Cardiac muscle cell (in vitro differentiated cells and primary cell): Measurements from ENCODE around the gene MPP3. TPM values are rescaled to one million over a fixed set of nuclear protein-coding genes. Genes with fewer than 3 reads are reported as not detected.

Experiments used
- DNase-seq, 2 donors: peaks; one replicate each; pipeline versions ENCODE4 v3.0.0 to v3.0.0-alpha.2; 2010 to 2017; ENCODE audit warnings: low read depth in 1 of 2, low spot score in 1 of 2
- H3K27ac ChIP-seq: fragments of 200-600 bp; sonication (generic); 2 replicates; pipeline ENCODE4 v1.5.1; 2016
- H3K27me3 ChIP-seq: fragments of 200-600 bp; sonication (generic); 2 replicates; pipeline ENCODE4 v1.6.0; 2016; ENCODE audit warnings: control low read depth
- H3K36me3 ChIP-seq: fragments of 200-600 bp; sonication (generic); 2 replicates; pipeline ENCODE4 v1.5.1; 2016; ENCODE audit warnings: control low read depth
- H3K4me1 ChIP-seq: fragments of 200-600 bp; sonication (generic); 2 replicates; pipeline ENCODE4 v1.8.1; 2017; ENCODE audit warnings: low read depth, mild to moderate bottlenecking, mixed run types
- H3K4me3 ChIP-seq: fragments of 200-600 bp; sonication (generic); 2 replicates; pipeline ENCODE4 v1.5.1; 2016; ENCODE audit warnings: mild to moderate bottlenecking
- H3K9me3 ChIP-seq: fragments of 200-600 bp; sonication (generic); 2 replicates; pipeline ENCODE4 v1.5.1; 2017; ENCODE audit warnings: low read depth, mild to moderate bottlenecking, control low read depth
- polyA plus RNA-seq: library from polyadenylated mRNA; unstranded; fragments of >200 nt; fragmentation: Nextera tagmentation; extraction: Ambion mirVana; gene quantifications from 2 replicates; pipeline ENCODE4 v1.2.1, GENCODE V29; 2016
- total RNA-seq: library from RNA; depleted of rRNA; stranded (reverse); fragments of >200 nt; gene quantifications from 2 replicates; pipeline ENCODE4 v1.2.3, GENCODE V29; 2016
- TF ChIP-seq, protein P1 (sequence below): IDR thresholded peaks from 2 replicates; pipeline ENCODE4 v1.5.1; 2012; ENCODE audit warnings: low read depth, mild to moderate bottlenecking, low read length

Gene MPP3
- total and polyA plus RNA-seq, 2 experiments from 2014 or later: 5.3 to 7.6 TPM

DNA sequence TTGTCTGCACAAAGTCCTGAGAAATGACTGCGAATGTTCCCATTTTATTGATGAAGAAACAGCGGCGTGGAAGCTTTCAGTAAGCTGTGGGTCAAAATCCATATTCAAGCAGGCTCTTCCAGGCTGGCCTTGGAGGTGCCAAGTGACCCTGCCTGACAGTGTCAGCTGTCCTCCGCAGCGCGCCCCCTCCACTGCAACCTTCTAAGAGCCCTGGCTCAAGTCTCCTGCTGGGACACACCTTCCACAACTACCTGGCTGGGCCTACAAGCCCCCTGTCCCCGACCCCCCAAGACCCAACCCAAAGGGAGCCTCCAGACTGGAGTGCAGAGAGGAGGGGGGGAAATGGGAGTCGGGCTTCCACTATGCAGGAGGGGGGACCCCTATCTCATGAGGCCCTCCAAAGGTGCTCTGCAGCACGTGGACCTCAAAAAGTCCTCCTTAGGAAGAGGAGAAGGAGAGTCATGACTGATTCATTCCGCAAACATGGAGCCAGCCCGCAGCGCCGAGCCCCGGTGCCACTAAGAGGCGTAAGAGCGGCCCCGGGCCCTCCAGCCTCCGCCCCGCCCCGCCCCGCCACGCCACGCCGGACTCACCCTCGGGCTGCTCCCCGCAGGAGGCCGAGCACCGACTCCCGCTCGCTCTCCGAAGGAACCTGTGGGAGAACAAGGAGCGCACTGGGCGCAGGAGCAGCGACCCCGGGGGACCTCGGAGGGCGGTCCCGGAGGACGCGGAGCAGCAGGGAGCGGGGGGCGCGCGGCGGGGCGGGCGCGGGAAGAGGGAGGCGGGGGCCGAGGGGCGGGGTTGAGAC, 574 bp downstream of the MPP3 start:
- Histone ChIP-seq H3K27me3 (no peaks in the 10 kb centered on the region), H3K9me3 (no peaks in the 10 kb centered on the region), H3K4me3 (peak overlapping the region; percentile 63), H3K36me3 (no peaks in the 10 kb centered on the region), H3K27ac (no peak overlapping the region), H3K4me1 (peaks cover 9% of the 10 kb centered on the region)
- TF ChIP-seq, protein P1, sequence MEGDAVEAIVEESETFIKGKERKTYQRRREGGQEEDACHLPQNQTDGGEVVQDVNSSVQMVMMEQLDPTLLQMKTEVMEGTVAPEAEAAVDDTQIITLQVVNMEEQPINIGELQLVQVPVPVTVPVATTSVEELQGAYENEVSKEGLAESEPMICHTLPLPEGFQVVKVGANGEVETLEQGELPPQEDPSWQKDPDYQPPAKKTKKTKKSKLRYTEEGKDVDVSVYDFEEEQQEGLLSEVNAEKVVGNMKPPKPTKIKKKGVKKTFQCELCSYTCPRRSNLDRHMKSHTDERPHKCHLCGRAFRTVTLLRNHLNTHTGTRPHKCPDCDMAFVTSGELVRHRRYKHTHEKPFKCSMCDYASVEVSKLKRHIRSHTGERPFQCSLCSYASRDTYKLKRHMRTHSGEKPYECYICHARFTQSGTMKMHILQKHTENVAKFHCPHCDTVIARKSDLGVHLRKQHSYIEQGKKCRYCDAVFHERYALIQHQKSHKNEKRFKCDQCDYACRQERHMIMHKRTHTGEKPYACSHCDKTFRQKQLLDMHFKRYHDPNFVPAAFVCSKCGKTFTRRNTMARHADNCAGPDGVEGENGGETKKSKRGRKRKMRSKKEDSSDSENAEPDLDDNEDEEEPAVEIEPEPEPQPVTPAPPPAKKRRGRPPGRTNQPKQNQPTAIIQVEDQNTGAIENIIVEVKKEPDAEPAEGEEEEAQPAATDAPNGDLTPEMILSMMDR: no peak
- DNase-seq: peak; percentile 54 to 68

DNA sequence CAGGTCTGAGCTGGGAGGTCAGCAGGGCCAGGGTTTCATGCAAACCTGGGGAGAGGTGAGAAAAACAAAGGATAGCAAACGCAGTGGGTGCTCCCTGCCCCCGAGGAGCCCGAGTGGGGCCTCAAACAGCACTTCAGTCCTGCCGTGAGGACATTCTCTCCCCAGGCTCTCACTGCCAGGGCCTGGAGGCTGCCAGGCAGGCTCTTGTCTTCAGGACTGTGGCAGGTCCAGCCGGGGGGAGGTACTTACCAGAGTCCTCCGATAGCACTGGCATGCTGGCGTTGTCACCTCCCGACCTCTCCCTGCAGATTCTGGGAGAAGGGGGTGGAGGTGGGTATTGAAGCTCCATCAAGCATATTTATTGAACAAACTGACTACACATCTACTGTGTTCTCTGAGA, 1.3 kb downstream of the MPP3 start:
- H3K9me3 ChIP-seq: no peaks in the 10 kb centered on the region
- no peaks in the 10 kb centered on the region for H3K36me3 ChIP-seq
- peaks cover 9% of the 10 kb centered on the region for H3K4me1 ChIP-seq
- H3K4me3 ChIP-seq: no peak overlapping the region
- peak in 1 of 2 donors; percentile 67 for DNase-seq
- TF ChIP-seq, protein P1: no peak
- H3K27me3 ChIP-seq: no peaks in the 10 kb centered on the region
- no peak overlapping the region for H3K27ac ChIP-seq

DNA sequence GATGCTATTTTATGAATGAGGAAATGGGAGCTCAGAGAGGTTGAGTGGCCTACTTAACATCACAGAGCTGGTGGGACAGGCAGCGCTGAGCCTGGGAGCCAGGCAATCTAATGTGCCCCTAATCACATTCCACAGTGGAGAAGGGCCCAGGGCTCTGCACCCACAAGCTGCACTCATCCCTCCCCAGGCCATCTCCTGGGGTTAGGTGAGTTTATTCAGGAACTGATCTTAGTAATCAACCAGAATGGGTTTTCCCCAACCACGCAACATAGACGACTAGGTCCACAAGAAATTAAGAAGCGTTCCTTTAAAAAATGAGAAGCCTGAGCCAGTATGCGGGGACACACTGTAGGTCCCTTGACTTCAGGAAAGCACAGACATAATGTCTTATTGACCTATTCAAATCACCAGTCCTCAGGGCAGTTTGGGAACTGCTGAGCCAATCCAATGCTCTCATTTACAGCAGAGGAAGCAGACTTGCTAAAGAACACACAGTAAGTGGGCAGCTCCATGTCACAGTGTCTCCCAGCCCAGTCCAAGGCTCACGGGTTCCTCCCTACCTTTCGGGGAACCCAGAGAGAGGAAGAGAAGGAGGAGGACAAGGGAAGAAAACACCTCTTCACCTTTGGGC, 2.3 kb downstream of the MPP3 start:
- H3K27me3 ChIP-seq: no peaks in the 10 kb centered on the region
- peaks cover 9% of the 10 kb centered on the region for H3K4me1 ChIP-seq
- TF ChIP-seq, protein P1: no peak
- no peak overlapping the region for H3K4me3 ChIP-seq
- H3K9me3 ChIP-seq: no peaks in the 10 kb centered on the region
- no peaks in the 10 kb centered on the region for H3K36me3 ChIP-seq
- DNase-seq: no peak
- no peak overlapping the region for H3K27ac ChIP-seq

DNA sequence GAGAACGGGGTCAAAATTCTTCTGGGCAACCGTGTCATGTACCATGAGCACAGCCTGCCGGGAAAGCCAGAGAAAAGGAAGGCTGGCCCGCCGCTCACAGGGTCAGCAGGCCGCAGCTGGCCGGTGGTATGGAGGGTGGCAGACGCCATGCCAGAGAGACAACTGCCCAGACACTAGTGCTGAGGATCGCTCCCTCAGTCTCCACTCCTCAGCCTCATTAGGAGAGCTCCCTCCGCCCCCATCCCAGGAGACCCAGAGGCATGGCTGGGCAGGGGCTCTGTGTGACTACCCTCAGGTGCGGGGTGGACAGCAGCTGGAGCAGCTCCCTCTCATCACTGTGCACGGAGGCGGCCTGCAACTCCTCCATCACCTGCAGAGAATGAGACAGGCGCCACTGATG, 3.2 kb downstream of the MPP3 start:
- TF ChIP-seq, protein P1: no peak
- Histone ChIP-seq H3K4me3 (no peak overlapping the region), H3K4me1 (peaks cover 9% of the 10 kb centered on the region), H3K27ac (no peak overlapping the region), H3K36me3 (no peaks in the 10 kb centered on the region), H3K27me3 (no peaks in the 10 kb centered on the region), H3K9me3 (no peaks in the 10 kb centered on the region)
- no peak for DNase-seq

DNA sequence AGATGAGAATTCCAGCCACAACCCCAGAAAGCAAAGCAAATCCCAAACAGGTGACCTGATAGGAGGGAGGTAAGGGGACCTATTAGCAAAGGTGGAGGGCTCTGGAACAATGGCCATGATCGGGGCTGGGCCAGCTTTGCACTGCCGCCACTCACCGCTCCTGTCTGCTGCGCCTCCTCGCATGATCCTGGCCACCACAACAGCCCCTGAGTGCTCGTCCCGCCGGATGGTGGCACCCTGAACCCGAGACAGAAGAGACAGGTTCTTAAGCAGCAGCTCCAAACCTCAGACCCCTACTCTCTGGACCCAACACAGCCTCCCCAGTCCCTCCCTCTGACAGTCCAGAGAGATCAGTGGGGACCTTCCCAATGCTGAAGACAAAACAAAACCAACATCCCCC, 5.3 kb downstream of the MPP3 start:
- Histone ChIP-seq H3K4me3 (no peak overlapping the region), H3K36me3 (no peaks in the 10 kb centered on the region), H3K9me3 (no peaks in the 10 kb centered on the region), H3K4me1 (peaks cover 9% of the 10 kb centered on the region), H3K27me3 (no peaks in the 10 kb centered on the region), H3K27ac (no peak overlapping the region)
- DNase-seq: no peak
- TF ChIP-seq, protein P1: no peak
